ENCODE results near the gene CFAP47.

The CFAP47 gene

DNA sequence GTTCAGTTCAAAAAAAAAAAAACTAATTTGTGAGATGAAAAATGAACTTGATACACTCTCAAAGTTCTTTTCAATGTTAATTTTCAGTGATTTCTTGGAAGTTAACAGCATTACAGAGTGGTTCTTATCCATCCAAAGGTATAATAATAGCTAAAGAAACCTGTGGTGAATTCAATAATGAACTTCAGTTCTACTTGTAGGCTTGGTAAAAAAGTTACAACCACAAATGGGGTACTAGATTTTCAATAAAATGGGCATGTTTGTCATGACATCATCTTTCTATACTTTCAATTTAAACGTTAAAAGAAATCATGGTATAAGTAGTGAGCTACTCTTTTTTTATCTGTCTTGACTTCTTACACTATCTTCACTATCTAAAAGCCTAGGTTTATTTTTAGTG, 424.8 kb downstream of the CFAP47 start:
- Histone ChIP-seq H3K4me1 (ENCODE audit: low read length) (no peaks in the 10 kb centered on the region), H3K79me2 (ENCODE audit: low read length) (no peaks in the 10 kb centered on the region), H3K9me3 (replicated peaks; ENCODE audit: insufficient read depth, low read length) (no peaks in the 10 kb centered on the region), H3K4me2 (ENCODE audit: low read depth, low read length) (no peak overlapping the region), H3K36me3 (replicated peaks; ENCODE audit: insufficient read depth, low read length) (no peaks in the 10 kb centered on the region), H3K27me3 (replicated peaks; ENCODE audit: insufficient read depth, low read length) (no peaks in the 10 kb centered on the region), H3K9ac (ENCODE audit: low read length) (no peak overlapping the region), H3K27ac (ENCODE audit: low read length) (no peak overlapping the region), H3F3A (ENCODE audit: insufficient read depth, low read length) (no peaks in the 10 kb centered on the region), H4K20me1 (ENCODE audit: insufficient read depth, low read length) (no peaks in the 10 kb centered on the region), H3K4me3 (ENCODE audit: low read length) (no peak overlapping the region), H3K9me2 (replicated peaks; ENCODE audit: insufficient read depth, low read length) (no peaks in the 10 kb centered on the region), H2AFZ (ENCODE audit: low read length) (no peak overlapping the region)
- no peak for TF ChIP-seq EZH2phosphoT487 (IDR thresholded peaks at IDR 0.05; ENCODE audit: low read length)
- no peak for TF ChIP-seq EZH2 (optimal IDR thresholded peaks at IDR 0.05; ENCODE audit: low read depth, low read length)
- TF ChIP-seq, protein P1, sequence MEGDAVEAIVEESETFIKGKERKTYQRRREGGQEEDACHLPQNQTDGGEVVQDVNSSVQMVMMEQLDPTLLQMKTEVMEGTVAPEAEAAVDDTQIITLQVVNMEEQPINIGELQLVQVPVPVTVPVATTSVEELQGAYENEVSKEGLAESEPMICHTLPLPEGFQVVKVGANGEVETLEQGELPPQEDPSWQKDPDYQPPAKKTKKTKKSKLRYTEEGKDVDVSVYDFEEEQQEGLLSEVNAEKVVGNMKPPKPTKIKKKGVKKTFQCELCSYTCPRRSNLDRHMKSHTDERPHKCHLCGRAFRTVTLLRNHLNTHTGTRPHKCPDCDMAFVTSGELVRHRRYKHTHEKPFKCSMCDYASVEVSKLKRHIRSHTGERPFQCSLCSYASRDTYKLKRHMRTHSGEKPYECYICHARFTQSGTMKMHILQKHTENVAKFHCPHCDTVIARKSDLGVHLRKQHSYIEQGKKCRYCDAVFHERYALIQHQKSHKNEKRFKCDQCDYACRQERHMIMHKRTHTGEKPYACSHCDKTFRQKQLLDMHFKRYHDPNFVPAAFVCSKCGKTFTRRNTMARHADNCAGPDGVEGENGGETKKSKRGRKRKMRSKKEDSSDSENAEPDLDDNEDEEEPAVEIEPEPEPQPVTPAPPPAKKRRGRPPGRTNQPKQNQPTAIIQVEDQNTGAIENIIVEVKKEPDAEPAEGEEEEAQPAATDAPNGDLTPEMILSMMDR (IDR thresholded peaks at IDR 0.05; ENCODE audit: low read length), result no peak
- no peak for DNase-seq

DNA sequence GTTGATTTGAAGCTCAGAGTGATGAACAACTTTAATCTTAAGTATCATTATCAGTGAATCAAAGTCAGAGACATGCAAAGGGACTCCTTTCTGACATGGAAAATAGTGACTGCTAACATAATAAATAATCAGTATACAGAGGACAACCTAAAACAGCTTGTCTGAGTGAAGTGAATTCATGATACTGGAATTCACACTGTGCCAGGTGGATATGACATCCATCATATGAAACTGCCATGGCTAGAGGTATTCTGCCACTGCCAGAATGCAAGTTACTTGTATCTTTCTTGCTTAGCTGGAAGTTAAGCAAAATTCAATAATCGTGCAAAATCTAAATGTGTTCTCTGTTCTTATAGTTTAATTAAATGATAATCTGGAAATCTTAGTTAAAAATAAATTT, 429.0 kb downstream of the CFAP47 start:
- H3K4me2 ChIP-seq (ENCODE audit: low read depth, low read length), result no peak overlapping the region
- TF ChIP-seq EZH2phosphoT487 (IDR thresholded peaks at IDR 0.05; ENCODE audit: low read length), result no peak
- TF ChIP-seq EZH2 (optimal IDR thresholded peaks at IDR 0.05; ENCODE audit: low read depth, low read length), result no peak
- TF ChIP-seq, protein P1 (IDR thresholded peaks at IDR 0.05; ENCODE audit: low read length), result no peak
- H3K79me2 ChIP-seq (ENCODE audit: low read length), result no peaks in the 10 kb centered on the region
- no peaks in the 10 kb centered on the region for H3K36me3 ChIP-seq (replicated peaks; ENCODE audit: insufficient read depth, low read length)
- no peaks in the 10 kb centered on the region for H3K9me3 ChIP-seq (replicated peaks; ENCODE audit: insufficient read depth, low read length)
- no peak overlapping the region for H2AFZ ChIP-seq (ENCODE audit: low read length)
- no peaks in the 10 kb centered on the region for H4K20me1 ChIP-seq (ENCODE audit: insufficient read depth, low read length)
- no peak for DNase-seq
- no peaks in the 10 kb centered on the region for H3K9me2 ChIP-seq (replicated peaks; ENCODE audit: insufficient read depth, low read length)
- no peak overlapping the region for H3K4me3 ChIP-seq (ENCODE audit: low read length)
- H3K27ac ChIP-seq (ENCODE audit: low read length), result no peak overlapping the region
- no peaks in the 10 kb centered on the region for H3K4me1 ChIP-seq (ENCODE audit: low read length)
- no peaks in the 10 kb centered on the region for H3F3A ChIP-seq (ENCODE audit: insufficient read depth, low read length)
- H3K27me3 ChIP-seq (replicated peaks; ENCODE audit: insufficient read depth, low read length), result no peaks in the 10 kb centered on the region
- no peak overlapping the region for H3K9ac ChIP-seq (ENCODE audit: low read length)

GRCh38 chrX:36357855-36358254, 438.3 kb downstream of the CFAP47 start:
- Histone ChIP-seq H3K4me3 (ENCODE audit: low read length) (no peak overlapping the region), H3K4me2 (ENCODE audit: low read depth, low read length) (no peak overlapping the region), H3K36me3 (replicated peaks; ENCODE audit: insufficient read depth, low read length) (no peaks in the 10 kb centered on the region), H3K27me3 (replicated peaks; ENCODE audit: insufficient read depth, low read length) (no peaks in the 10 kb centered on the region), H3K9me3 (replicated peaks; ENCODE audit: insufficient read depth, low read length) (no peaks in the 10 kb centered on the region), H3K79me2 (ENCODE audit: low read length) (no peaks in the 10 kb centered on the region), H3K9me2 (replicated peaks; ENCODE audit: insufficient read depth, low read length) (no peaks in the 10 kb centered on the region), H4K20me1 (ENCODE audit: insufficient read depth, low read length) (no peaks in the 10 kb centered on the region), H2AFZ (ENCODE audit: low read length) (no peak overlapping the region), H3K9ac (ENCODE audit: low read length) (no peak overlapping the region), H3K4me1 (ENCODE audit: low read length) (no peaks in the 10 kb centered on the region), H3F3A (ENCODE audit: insufficient read depth, low read length) (no peaks in the 10 kb centered on the region), H3K27ac (ENCODE audit: low read length) (no peak overlapping the region)
- TF ChIP-seq, protein P1 (IDR thresholded peaks at IDR 0.05; ENCODE audit: low read length), result no peak
- no peak for TF ChIP-seq EZH2 (optimal IDR thresholded peaks at IDR 0.05; ENCODE audit: low read depth, low read length)
- no peak for DNase-seq
